ENCODE data around the gene ASMTL.

- TF ChIP-seq CTCF (IDR thresholded peaks at IDR 0.05), result no peak
- no peak for TF ChIP-seq POLR2A (IDR thresholded peaks at IDR 0.05)
- TF ChIP-seq POLR2AphosphoS5 (IDR thresholded peaks at IDR 0.05; ENCODE audit: insufficient read depth in 1 of 2, low read depth in 1 of 2), result no peak
Measured at GRCh38 chrX:1477229-1477628, 24.5 kb upstream of the ASMTL start.

Measured in vagina (tissue), 2 donors.